Small intestine (tissue), 16 donors: Measurements from ENCODE around the gene SYTL4. TPM values are rescaled to one million over a fixed set of nuclear protein-coding genes. Genes with fewer than 3 reads are reported as not detected.
"Not testable (repeated sequence)": the region's sequence is repeated elsewhere in the genome, so short reads cannot be mapped to it uniquely, and the experiment has no call there.

ENCODE experiments used
- DNase-seq, 2 donors: peaks; one replicate each; pipeline versions ENCODE4 v3.0.0 to v3.0.0-alpha.2; 2013
- FAIRE-seq: peaks from 2 replicates; lab custom pipeline; 2012; peaks lifted over from hg19 to GRCh38; lab: Jason Lieb, UNC
- H3K27ac ChIP-seq, 3 donors: one replicate each; pipeline ENCODE4 v1.5.1; 2013; ENCODE audit warnings: low read length in 2 of 3, mild to moderate bottlenecking in 2 of 3, control low read depth in 1 of 3, inconsistent platforms in 1 of 3, low read depth in 1 of 3, moderate library complexity in 1 of 3
- H3K27me3 ChIP-seq, 3 donors: one replicate each; pipeline ENCODE4 v1.6.1; 2013; ENCODE audit warnings: low read length in 3 of 3, inconsistent platforms in 1 of 3; ENCODE audit not compliant: control insufficient read depth in 3 of 3, insufficient read depth in 3 of 3
- H3K36me3 ChIP-seq, 3 donors: one replicate each; pipeline ENCODE4 v1.6.1; 2013; ENCODE audit warnings: low read length in 3 of 3, inconsistent platforms in 1 of 3, low read depth in 1 of 3, mild to moderate bottlenecking in 1 of 3, moderate library complexity in 1 of 3; ENCODE audit not compliant: control insufficient read depth in 3 of 3, insufficient read depth in 2 of 3
- H3K4me1 ChIP-seq, 3 donors: one replicate each; pipeline ENCODE4 v1.6.1; 2013; ENCODE audit warnings: low read length in 2 of 3, inconsistent platforms in 1 of 3, low read depth in 1 of 3, mild to moderate bottlenecking in 1 of 3, moderate library complexity in 1 of 3; ENCODE audit not compliant: control insufficient read depth in 3 of 3, insufficient read depth in 2 of 3
- H3K4me3 ChIP-seq, 3 donors: one replicate each; pipeline ENCODE4 v1.5.1; 2013; ENCODE audit warnings: low read length in 3 of 3, control low read depth in 1 of 3, inconsistent platforms in 1 of 3, low read depth in 1 of 3, mild to moderate bottlenecking in 1 of 3, moderate library complexity in 1 of 3
- H3K9me3 ChIP-seq, 2 donors: one replicate each; pipeline ENCODE4 v1.6.1; 2013; ENCODE audit warnings: low read depth in 1 of 2, low read length in 1 of 2; ENCODE audit not compliant: control insufficient read depth in 2 of 2, insufficient read depth in 1 of 2
- WGBS, 3 donors: extraction: QIAGEN DNeasy Blood & Tissue Kit; methylation state at CpG; one replicate each; pipeline ENCODE4 v1.1.7; 2013; 5-methylcytosine and 5-hydroxymethylcytosine counted together
- long read RNA-seq, 10 donors: transcript quantifications; one replicate each; lab custom pipeline, GENCODE V29; 2026
- polyA plus RNA-seq, 4 donors: library from polyadenylated mRNA; stranded (reverse) in 3 of 4; unstranded in 1 of 4; fragments of 200-250 nt in 3 of 4; fragments of 120-200 nt in 1 of 4; gene quantifications; one replicate each; pipeline versions ENCODE4 v1.2.1 to v1.2.3, GENCODE V29; 2013
- donor health status: healthy with polysubstance abuse.
- donor health status: control.
- donor health status: control.
- donor health status: Bipolar disorder and iron deficiency.
- donor health status: healthy.

Gene SYTL4
- polyA plus RNA-seq = 1 to 10 TPM; 3.8 to 8.4 (median 5.4) TPM
- long read RNA-seq, donor 1 = 0 reads
- long read RNA-seq, donor 2 = 0 reads
- long read RNA-seq, donor 3 = 0 reads
- long read RNA-seq, donor 4 = 0 reads
- long read RNA-seq, donor 5 = 0 reads
- long read RNA-seq, donor 6 = 0 reads
- long read RNA-seq, donor 7 = 0 reads
- long read RNA-seq, donor 8 = 0 reads
- long read RNA-seq, donor 9 = 0 reads
- long read RNA-seq, donor 10 = 0 reads

- no peaks in the 10 kb centered on the region for H3K4me1 ChIP-seq
- FAIRE-seq (no peak), DNase-seq (peak; percentile 30 to 31)
- no peak within 1 kb of the TSS for H3K27ac ChIP-seq
- no peaks in the 10 kb centered on the region for H3K36me3 ChIP-seq
- no peaks in the 10 kb centered on the region for H3K9me3 ChIP-seq
- 3 to 42% (median 9%) methylated on average over 31 to 60 of the region's 60 CpGs for WGBS, 3 donors
- peaks cover 0 to 5% (median 0%) of the 10 kb centered on the region in 3 donors for H3K27me3 ChIP-seq
- peak within 1 kb of the TSS; percentile 57 to 79 (median 65) for H3K4me3 ChIP-seq
Measured at GRCh38 chrX:100731441-100732281, at the start of gene SYTL4. SYTL4 (minus strand) TSS chrX:100732121; CDS start chrX:100702037, 30,084 bp downstream.

DNA sequence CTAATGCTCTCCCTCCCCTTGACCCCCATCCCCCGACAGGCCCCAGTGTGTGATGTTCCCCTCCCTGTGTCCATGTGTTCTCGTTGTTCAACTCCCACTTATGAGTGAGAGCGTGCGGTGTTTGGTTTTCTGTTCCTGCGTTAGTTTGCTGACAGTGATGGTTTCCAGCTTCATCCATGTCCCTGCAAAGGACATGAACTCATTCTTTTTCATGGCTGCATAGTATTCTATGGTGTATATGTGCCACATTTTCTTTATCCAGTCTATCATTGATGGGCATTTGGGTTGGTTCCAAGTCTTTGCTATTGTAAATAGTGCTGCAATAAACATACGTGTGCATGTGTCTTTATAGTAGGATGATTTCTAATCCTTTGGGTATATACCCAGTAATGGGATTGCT is 37.5 kb upstream of the SYTL4 start:
- not testable (repeated sequence) for H3K27me3 ChIP-seq, H3K27ac ChIP-seq, DNase-seq, H3K9me3 ChIP-seq, H3K4me1 ChIP-seq, H3K4me3 ChIP-seq, FAIRE-seq, H3K36me3 ChIP-seq
- WGBS, 3 donors = 73 to 89% (median 87%) methylated on average over 4 to 6 of the region's 6 CpGs

- Histone ChIP-seq H3K4me1 (no peaks in the 10 kb centered on the region), H3K36me3 (no peaks in the 10 kb centered on the region), H3K27ac (no peak overlapping the region), H3K9me3 (no peaks in the 10 kb centered on the region), H3K4me3 (no peak overlapping the region), H3K27me3 (no peaks in the 10 kb centered on the region)
- no peak for FAIRE-seq
- DNase-seq = peak; percentile 67 to 71
- WGBS, 3 donors = 18 to 23% (median 19%) methylated on average over 7 of the region's 7 CpGs
Measured at GRCh38 chrX:100768679-100769338, 36.9 kb upstream of the SYTL4 start.

DNA sequence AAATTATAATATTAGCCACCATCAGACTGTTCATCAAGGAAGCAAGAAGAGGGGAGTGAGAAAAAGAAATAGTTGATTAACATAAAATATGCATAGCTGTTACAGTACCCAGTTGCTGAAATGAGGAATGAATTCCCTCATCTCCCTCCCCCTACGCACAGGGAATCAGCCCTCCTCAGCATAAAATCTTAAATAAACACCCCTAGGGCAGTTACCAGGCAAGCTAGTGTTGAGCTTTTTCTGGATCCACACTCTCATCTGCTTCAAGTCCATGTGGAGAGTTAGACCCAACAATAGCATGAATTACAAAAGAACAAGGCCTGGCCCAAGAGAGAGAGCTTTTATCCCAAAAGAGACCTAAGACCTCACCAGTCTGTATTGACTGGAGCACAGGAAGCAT is 19.0 kb upstream of the SYTL4 start:
- H3K4me1 ChIP-seq = no peaks in the 10 kb centered on the region
- no peaks in the 10 kb centered on the region for H3K36me3 ChIP-seq
- FAIRE-seq (no peak), DNase-seq (no peak)
- H3K27me3 ChIP-seq = no peaks in the 10 kb centered on the region
- no peak overlapping the region for H3K4me3 ChIP-seq
- 33 to 50% (median 47%) methylated on average over 1 of the region's 1 CpG for WGBS, 3 donors
- no peaks in the 10 kb centered on the region for H3K9me3 ChIP-seq
- H3K27ac ChIP-seq = no peak overlapping the region

GRCh38 chrX:100748108-100748507 is 16.2 kb upstream of the SYTL4 start:
- no peaks in the 10 kb centered on the region for H3K4me1 ChIP-seq
- H3K36me3 ChIP-seq = no peaks in the 10 kb centered on the region
- DNase-seq (peak in 1 of 2 donors; percentile 1), FAIRE-seq (no peak)
- no peaks in the 10 kb centered on the region for H3K9me3 ChIP-seq
- H3K27ac ChIP-seq = no peak overlapping the region
- no peak overlapping the region for H3K4me3 ChIP-seq
- no peaks in the 10 kb centered on the region for H3K27me3 ChIP-seq
- WGBS, 3 donors = 31 to 54% (median 43%) methylated on average over 2 of the region's 2 CpGs

GRCh38 chrX:100747703-100748102 is 15.8 kb upstream of the SYTL4 start:
- WGBS, 3 donors = 79 to 90% (median 89%) methylated on average over 2 of the region's 2 CpGs
- H3K36me3 ChIP-seq = no peaks in the 10 kb centered on the region
- H3K27me3 ChIP-seq = no peaks in the 10 kb centered on the region
- H3K4me3 ChIP-seq = no peak overlapping the region
- no peak for FAIRE-seq
- no peaks in the 10 kb centered on the region for H3K4me1 ChIP-seq
- H3K27ac ChIP-seq = no peak overlapping the region
- no peaks in the 10 kb centered on the region for H3K9me3 ChIP-seq
- DNase-seq = no peak

DNA sequence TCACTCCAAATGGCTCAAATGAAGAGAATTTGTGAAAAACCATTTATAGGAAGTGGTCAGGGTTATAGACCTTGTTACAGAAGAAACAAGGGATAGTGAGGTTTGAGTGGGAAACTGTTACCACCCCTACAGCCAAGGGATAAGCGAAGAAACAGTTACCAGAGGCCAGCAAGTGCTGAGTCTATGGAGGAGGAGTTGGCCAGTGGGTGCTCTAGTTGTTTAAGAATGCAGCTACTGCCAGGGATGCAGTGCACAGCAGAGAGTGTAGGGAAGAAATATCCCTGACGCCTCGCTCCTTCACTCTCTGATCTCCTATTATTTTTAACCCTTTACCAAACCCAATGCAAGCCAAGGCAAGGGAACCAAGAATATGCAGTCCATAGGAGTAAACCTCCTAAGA is 15.2 kb upstream of the SYTL4 start:
- H3K36me3 ChIP-seq = no peaks in the 10 kb centered on the region
- no peak for FAIRE-seq
- H3K4me3 ChIP-seq = no peak overlapping the region
- DNase-seq = no peak
- WGBS, 3 donors = 23 to 38% (median 32%) methylated on average over 3 of the region's 3 CpGs
- no peaks in the 10 kb centered on the region for H3K4me1 ChIP-seq
- H3K9me3 ChIP-seq = no peaks in the 10 kb centered on the region
- no peaks in the 10 kb centered on the region for H3K27me3 ChIP-seq
- H3K27ac ChIP-seq = no peak overlapping the region

GRCh38 chrX:100745806-100746537 is 14.1 kb upstream of the SYTL4 start:
- Histone ChIP-seq H3K4me3 (no peak overlapping the region), H3K27me3 (no peaks in the 10 kb centered on the region), H3K4me1 (no peaks in the 10 kb centered on the region), H3K36me3 (no peaks in the 10 kb centered on the region), H3K27ac (peak overlapping the region in 1 of 3 donors; percentile 58), H3K9me3 (no peaks in the 10 kb centered on the region)
- DNase-seq (peak; percentile 5 to 41), FAIRE-seq (no peak)
- 35 to 42% (median 41%) methylated on average over 7 of the region's 7 CpGs for WGBS, 3 donors
